ENCODE results near the gene CTNNA2.

The CTNNA2 gene

GRCh38 chr2:79940364-79940763 is 427.5 kb downstream of the CTNNA2 start:
- no peak for DNase-seq

GRCh38 chr2:79941179-79941578 is 428.3 kb downstream of the CTNNA2 start:
- no peak for DNase-seq

GRCh38 chr2:79944205-79944604 is 431.4 kb downstream of the CTNNA2 start:
- no peak for DNase-seq

- no peak for DNase-seq
Measured at GRCh38 chr2:79945653-79946445, 433.0 kb downstream of the CTNNA2 start.

- no peak for DNase-seq
Measured at GRCh38 chr2:79947751-79948150, 434.9 kb downstream of the CTNNA2 start.

GRCh38 chr2:79950526-79950925 is 437.7 kb downstream of the CTNNA2 start:
- no peak for DNase-seq

GRCh38 chr2:79952616-79953015 is 439.8 kb downstream of the CTNNA2 start:
- no peak for DNase-seq

- DNase-seq, result no peak
Measured at GRCh38 chr2:79960035-79960434, 447.2 kb downstream of the CTNNA2 start.

GRCh38 chr2:79960519-79960918 is 447.7 kb downstream of the CTNNA2 start:
- DNase-seq, result no peak

- DNase-seq, result no peak
Measured at GRCh38 chr2:79964966-79965365, 452.1 kb downstream of the CTNNA2 start.

GRCh38 chr2:79966369-79966768 is 453.5 kb downstream of the CTNNA2 start:
- DNase-seq, result no peak

GRCh38 chr2:79966882-79967281 is 454.0 kb downstream of the CTNNA2 start:
- no peak for DNase-seq

- DNase-seq, result no peak
Measured at GRCh38 chr2:79971807-79972206, 459.0 kb downstream of the CTNNA2 start.

- DNase-seq, result no peak
Measured at GRCh38 chr2:79972661-79973060, 459.8 kb downstream of the CTNNA2 start.

GRCh38 chr2:79975791-79976565 is 463.1 kb downstream of the CTNNA2 start:
- DNase-seq, result no peak

GRCh38 chr2:79977792-79978191 is 464.9 kb downstream of the CTNNA2 start:
- DNase-seq, result no peak

GRCh38 chr2:79980116-79980515 is 467.3 kb downstream of the CTNNA2 start:
- no peak for DNase-seq

- DNase-seq, result no peak
Measured at GRCh38 chr2:79980816-79981215, 468.0 kb downstream of the CTNNA2 start.

- DNase-seq, result no peak
Measured at GRCh38 chr2:79981316-79981715, 468.5 kb downstream of the CTNNA2 start.

GRCh38 chr2:79982445-79982844 is 469.6 kb downstream of the CTNNA2 start:
- DNase-seq, result peak in 1 of 3 donors; percentile 5

GRCh38 chr2:79984476-79984875 is 471.6 kb downstream of the CTNNA2 start:
- no peak for DNase-seq

GRCh38 chr2:79985145-79985544 is 472.3 kb downstream of the CTNNA2 start:
- DNase-seq, result no peak

- no peak for DNase-seq
Measured at GRCh38 chr2:79985571-79985970, 472.7 kb downstream of the CTNNA2 start.

GRCh38 chr2:79993144-79993543 is 480.3 kb downstream of the CTNNA2 start:
- no peak for DNase-seq

All from suppressor macrophage treated with lipopolysaccharide for 1 hour (primary cell).